ENCODE measurements around the gene SH2D3C. TPM values are rescaled to one million over a fixed set of nuclear protein-coding genes. Genes with fewer than 3 reads are reported as not detected.

Gene SH2D3C
- total and polyA plus RNA-seq, 9 of the 15 experiments (the other 6 are each of a cell fraction or from before 2014, with no cell fraction given), result 0.03 to 1.2 (median 0.22) TPM; not detected in 1

DNA sequence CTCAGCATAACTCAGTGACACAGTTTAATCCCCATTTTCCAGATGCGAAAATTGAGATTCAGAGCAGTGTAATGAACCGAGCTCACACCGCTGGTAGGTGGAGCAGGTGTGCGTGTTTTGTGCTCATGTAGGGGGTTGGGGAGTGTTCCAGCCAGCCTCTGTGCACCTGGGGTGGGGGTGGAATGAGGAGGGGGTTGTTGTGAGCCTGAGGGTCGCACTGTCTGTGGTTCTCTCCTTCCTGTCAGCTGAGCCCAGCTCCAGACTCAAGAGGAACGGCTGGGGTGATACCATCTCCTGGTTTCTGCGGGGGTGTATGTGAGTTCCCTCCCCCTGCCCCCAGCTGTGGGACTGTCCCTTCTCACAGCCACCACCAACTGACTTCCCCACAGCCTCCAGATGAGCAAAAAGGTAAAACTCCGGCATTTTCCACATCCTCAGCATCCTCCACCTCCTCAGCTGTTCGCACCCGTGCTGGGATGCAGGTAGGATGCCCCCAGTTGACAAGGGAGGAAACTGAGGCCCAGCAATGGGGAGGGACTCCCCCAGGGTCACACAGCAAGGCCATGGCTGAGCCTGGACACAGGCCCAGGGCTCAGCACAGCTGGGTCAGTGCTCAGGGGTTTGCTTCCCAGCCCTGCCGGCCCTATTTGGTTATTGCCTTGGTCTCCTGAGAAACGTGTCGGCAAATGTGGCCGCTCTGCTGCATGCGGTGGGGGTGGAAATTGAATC lies 2.1 kb downstream of the SH2D3C start:
- Histone ChIP-seq H4K20me1 (replicated peaks; ENCODE audit: control insufficient read depth, insufficient read depth, low read length) (no peaks in the 10 kb centered on the region), H3K9me3 (replicated peaks; ENCODE audit: control insufficient read depth, insufficient read depth, low read depth, low read length) (no peaks in the 10 kb centered on the region), H3K9ac (ENCODE audit: insufficient read depth in 1 of 2, low read depth in 2 of 2, low read length in 2 of 2) (peak overlapping the region; percentile 14 to 86; a peak in 2 of 4 replicates), H3K9me1 (ENCODE audit: control insufficient read depth, insufficient read depth, low read length) (no peaks in the 10 kb centered on the region), H3K27ac (ENCODE audit: extremely low read depth, low read depth, low read length) (0 out of 3 replicates have a peak overlapping the region, but pooled peaks have one; percentile 4), H3K4me2 (ENCODE audit: insufficient read depth, low read length) (peak overlapping the region; percentile 54), H3K79me2 (ENCODE audit: control insufficient read depth, insufficient read depth, low read length) (no peaks in the 10 kb centered on the region), H3K4me1 (replicated peaks in 1 of 2; ENCODE audit: control insufficient read depth in 2 of 2, insufficient read depth in 2 of 2, low read length in 2 of 2) (peaks cover 29 to 44% of the 10 kb centered on the region in 2 experiments), H2AFZ (ENCODE audit: low read depth, low read length) (peak overlapping the region; percentile 93), H3K36me3 (ENCODE audit: control insufficient read depth, insufficient read depth, low read length) (no peaks in the 10 kb centered on the region), H3K27me3 (ENCODE audit: control insufficient read depth in 2 of 2, insufficient read depth in 2 of 2, low read length in 2 of 2) (no peaks in the 10 kb centered on the region), H3K4me3 (no peak overlapping the region)
- no TSS peak for BruUV-seq (replicated peaks)
- DNase-seq (ENCODE audit: extremely low read depth in 1 of 4, low spot score in 3 of 4) (peak; percentile 73 to 83 (median 78)), ATAC-seq (peak; percentile 76), FAIRE-seq (peak; percentile 77)
- intact Hi-C loops (cut with micrococcal nuclease) (no loop called here), in situ Hi-C loops (cut with MboI) (no loop called here)
- ChIA-PET CTCF (ENCODE audit: low intra/inter-chr PET ratio) (no interaction called here), POLR2A (interaction anchor here (0.6 to 1.0 kb wide), 3 partner anchors 36 to 147 kb away, joined by 3 read pairs; no protein-coding TSS in a partner anchor)
- 43% methylated on average over 12 of the region's 15 CpGs for WGBS (ENCODE audit: insufficient coverage, low coverage, missing lambda C conversion rate)
- TF ChIP-seq, protein P1, sequence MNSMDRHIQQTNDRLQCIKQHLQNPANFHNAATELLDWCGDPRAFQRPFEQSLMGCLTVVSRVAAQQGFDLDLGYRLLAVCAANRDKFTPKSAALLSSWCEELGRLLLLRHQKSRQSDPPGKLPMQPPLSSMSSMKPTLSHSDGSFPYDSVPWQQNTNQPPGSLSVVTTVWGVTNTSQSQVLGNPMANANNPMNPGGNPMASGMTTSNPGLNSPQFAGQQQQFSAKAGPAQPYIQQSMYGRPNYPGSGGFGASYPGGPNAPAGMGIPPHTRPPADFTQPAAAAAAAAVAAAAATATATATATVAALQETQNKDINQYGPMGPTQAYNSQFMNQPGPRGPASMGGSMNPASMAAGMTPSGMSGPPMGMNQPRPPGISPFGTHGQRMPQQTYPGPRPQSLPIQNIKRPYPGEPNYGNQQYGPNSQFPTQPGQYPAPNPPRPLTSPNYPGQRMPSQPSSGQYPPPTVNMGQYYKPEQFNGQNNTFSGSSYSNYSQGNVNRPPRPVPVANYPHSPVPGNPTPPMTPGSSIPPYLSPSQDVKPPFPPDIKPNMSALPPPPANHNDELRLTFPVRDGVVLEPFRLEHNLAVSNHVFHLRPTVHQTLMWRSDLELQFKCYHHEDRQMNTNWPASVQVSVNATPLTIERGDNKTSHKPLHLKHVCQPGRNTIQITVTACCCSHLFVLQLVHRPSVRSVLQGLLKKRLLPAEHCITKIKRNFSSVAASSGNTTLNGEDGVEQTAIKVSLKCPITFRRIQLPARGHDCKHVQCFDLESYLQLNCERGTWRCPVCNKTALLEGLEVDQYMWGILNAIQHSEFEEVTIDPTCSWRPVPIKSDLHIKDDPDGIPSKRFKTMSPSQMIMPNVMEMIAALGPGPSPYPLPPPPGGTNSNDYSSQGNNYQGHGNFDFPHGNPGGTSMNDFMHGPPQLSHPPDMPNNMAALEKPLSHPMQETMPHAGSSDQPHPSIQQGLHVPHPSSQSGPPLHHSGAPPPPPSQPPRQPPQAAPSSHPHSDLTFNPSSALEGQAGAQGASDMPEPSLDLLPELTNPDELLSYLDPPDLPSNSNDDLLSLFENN (IDR thresholded peaks at IDR 0.05; ENCODE audit: low read depth in 2 of 2, low read length in 2 of 2), result 0 out of 4 replicates have a peak, but pooled peaks of 1 of the 2 experiments have one; percentile 18
- TF ChIP-seq KDM1A (IDR thresholded peaks at IDR 0.05) (peak; percentile 57 to 74), KDM5B (IDR thresholded peaks at IDR 0.05; ENCODE audit: insufficient replicate concordance, low read depth, low read length) (no peak), MCM5 (IDR thresholded peaks at IDR 0.05; ENCODE audit: low read depth) (no peak), MTF1 (CRISPR knock-in tag; IDR thresholded peaks at IDR 0.05; ENCODE audit: borderline replicate concordance) (no peak), ZNF347 (CRISPR knock-in tag; IDR thresholded peaks at IDR 0.05; ENCODE audit: low read depth) (no peak), CBX2 (IDR thresholded peaks at IDR 0.05; ENCODE audit: insufficient read depth, low read length, poor library complexity, severe bottlenecking) (no peak), SRSF7 (optimal IDR thresholded peaks at IDR 0.05; ENCODE audit: low read depth, low read length) (no peak), TEAD1 (CRISPR knock-in tag; IDR thresholded peaks at IDR 0.05) (no peak), NUFIP1 (IDR thresholded peaks at IDR 0.05; ENCODE audit: partially characterized antibody) (no peak), SAFB2 (IDR thresholded peaks at IDR 0.05; ENCODE audit: borderline replicate concordance, low read depth, low read length, severe bottlenecking) (no peak), RB1 (IDR thresholded peaks at IDR 0.05; ENCODE audit: low read depth) (0 out of 2 replicates have a peak, but pooled peaks have one; percentile 24), JUND (IDR thresholded peaks at IDR 0.05; ENCODE audit: borderline replicate concordance, low read depth, low read length) (peak; percentile 99), JUND (tag; IDR thresholded peaks at IDR 0.05; ENCODE audit: borderline replicate concordance, low read depth, low read length) (no peak), MIER1 (IDR thresholded peaks at IDR 0.05; ENCODE audit: low read depth) (no peak), MEF2D (tag; conservative IDR thresholded peaks at IDR 0.05; ENCODE audit: low read depth) (no peak), ETV1 (tag; conservative IDR thresholded peaks at IDR 0.05; ENCODE audit: low read depth) (no peak)
- TF ChIP-seq, protein P2, sequence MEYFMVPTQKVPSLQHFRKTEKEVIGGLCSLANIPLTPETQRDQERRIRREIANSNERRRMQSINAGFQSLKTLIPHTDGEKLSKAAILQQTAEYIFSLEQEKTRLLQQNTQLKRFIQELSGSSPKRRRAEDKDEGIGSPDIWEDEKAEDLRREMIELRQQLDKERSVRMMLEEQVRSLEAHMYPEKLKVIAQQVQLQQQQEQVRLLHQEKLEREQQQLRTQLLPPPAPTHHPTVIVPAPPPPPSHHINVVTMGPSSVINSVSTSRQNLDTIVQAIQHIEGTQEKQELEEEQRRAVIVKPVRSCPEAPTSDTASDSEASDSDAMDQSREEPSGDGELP (CRISPR knock-in tag; IDR thresholded peaks at IDR 0.05; ENCODE audit: borderline replicate concordance), result peak; percentile 91

Measured in K562 (cell line).